GM12872 (cell line): ENCODE data around the gene CYP2S1.
A peak's percentile ranks its signal among the peaks of the same experiment; 100 is the strongest.

Source experiments
- TF ChIP-seq, protein P1 (sequence below): IDR thresholded peaks from 3 replicates; pipeline ENCODE4 v1.5.1; 2011; ENCODE audit warnings: low read depth, mild to moderate bottlenecking, low read length, moderate library complexity; ENCODE audit not compliant: insufficient read depth

CYP2S1 gene

DNA sequence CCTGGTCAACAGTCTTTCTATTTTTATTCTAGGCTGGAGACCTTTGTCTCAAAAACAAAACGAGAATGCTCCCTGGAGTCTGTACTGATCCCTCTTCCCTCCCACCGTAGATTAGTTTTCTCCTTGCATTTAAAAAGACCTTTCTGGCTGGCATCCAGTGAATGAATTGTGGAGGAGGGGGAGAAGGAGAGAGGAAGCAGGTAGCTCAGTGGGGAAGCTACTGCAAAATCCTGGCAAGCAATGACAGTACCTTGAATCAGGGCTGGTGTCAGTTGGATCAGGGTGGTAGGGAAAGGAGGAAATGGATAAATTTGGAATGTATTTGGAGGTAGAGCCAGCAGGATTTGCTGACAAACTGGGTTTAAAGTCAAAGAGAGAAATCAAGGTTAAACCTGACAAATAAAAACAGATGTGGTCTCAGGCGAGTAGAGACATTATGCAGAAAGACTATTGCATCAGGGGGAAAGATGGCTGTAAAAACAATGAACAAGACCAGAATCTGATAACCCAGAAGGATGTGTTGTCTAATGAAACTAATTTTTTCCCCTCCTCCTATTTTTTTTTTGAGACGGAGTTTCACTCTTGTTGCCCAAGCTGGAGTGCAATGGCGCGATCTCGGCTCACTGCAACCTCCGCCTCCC lies 3.5 kb upstream of the CYP2S1 start:
- TF ChIP-seq, protein P1, sequence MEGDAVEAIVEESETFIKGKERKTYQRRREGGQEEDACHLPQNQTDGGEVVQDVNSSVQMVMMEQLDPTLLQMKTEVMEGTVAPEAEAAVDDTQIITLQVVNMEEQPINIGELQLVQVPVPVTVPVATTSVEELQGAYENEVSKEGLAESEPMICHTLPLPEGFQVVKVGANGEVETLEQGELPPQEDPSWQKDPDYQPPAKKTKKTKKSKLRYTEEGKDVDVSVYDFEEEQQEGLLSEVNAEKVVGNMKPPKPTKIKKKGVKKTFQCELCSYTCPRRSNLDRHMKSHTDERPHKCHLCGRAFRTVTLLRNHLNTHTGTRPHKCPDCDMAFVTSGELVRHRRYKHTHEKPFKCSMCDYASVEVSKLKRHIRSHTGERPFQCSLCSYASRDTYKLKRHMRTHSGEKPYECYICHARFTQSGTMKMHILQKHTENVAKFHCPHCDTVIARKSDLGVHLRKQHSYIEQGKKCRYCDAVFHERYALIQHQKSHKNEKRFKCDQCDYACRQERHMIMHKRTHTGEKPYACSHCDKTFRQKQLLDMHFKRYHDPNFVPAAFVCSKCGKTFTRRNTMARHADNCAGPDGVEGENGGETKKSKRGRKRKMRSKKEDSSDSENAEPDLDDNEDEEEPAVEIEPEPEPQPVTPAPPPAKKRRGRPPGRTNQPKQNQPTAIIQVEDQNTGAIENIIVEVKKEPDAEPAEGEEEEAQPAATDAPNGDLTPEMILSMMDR, result no peak

- TF ChIP-seq, protein P1, result no peak
Measured at GRCh38 chr19:41193430-41194156, 574 bp downstream of the CYP2S1 start.

DNA sequence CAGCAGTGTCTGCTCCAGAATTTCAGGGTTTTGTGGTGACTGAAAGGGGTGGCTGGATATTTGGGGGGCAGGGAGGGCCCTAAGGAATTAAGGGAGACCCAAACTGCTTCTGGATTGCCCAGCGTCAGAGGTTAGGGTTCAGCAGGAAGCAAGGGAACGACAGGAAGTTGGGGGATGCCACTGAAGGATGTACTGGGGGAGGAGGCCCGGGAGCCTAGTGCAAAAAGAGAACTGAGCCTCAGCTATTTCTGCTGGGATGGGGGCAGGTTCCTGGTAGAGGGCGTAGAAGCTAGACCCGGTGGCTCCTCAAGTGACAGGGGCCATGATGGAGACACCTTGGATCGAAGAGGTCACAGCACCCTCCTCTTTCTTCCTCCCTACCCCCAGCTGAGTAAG lies 1.1 kb downstream of the CYP2S1 start:
- TF ChIP-seq, protein P1, result no peak

GRCh38 chr19:41195675-41196497 lies 2.9 kb downstream of the CYP2S1 start:
- TF ChIP-seq, protein P1, result no peak

DNA sequence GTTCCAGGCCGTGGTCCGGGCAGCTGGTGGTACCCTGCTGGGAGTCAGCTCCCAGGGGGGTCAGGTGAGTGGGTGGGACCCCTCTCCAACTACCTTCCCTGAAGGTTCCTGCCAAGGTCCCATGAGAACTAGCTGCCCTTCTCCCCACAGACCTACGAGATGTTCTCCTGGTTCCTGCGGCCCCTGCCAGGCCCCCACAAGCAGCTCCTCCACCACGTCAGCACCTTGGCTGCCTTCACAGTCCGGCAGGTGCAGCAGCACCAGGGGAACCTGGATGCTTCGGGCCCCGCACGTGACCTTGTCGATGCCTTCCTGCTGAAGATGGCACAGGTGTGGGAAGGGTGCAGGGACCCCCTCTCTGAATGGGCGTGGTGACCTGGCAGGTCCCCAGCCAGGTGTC lies 5.5 kb downstream of the CYP2S1 start:
- TF ChIP-seq, protein P1, result no peak

GRCh38 chr19:41203371-41203770 lies 10.4 kb downstream of the CYP2S1 start:
- TF ChIP-seq, protein P1, result no peak

GRCh38 chr19:41204338-41204737 lies 11.3 kb downstream of the CYP2S1 start:
- TF ChIP-seq, protein P1, result peak; percentile 92
